ENCODE results near the gene RPLP2.

Gene RPLP2

DNA sequence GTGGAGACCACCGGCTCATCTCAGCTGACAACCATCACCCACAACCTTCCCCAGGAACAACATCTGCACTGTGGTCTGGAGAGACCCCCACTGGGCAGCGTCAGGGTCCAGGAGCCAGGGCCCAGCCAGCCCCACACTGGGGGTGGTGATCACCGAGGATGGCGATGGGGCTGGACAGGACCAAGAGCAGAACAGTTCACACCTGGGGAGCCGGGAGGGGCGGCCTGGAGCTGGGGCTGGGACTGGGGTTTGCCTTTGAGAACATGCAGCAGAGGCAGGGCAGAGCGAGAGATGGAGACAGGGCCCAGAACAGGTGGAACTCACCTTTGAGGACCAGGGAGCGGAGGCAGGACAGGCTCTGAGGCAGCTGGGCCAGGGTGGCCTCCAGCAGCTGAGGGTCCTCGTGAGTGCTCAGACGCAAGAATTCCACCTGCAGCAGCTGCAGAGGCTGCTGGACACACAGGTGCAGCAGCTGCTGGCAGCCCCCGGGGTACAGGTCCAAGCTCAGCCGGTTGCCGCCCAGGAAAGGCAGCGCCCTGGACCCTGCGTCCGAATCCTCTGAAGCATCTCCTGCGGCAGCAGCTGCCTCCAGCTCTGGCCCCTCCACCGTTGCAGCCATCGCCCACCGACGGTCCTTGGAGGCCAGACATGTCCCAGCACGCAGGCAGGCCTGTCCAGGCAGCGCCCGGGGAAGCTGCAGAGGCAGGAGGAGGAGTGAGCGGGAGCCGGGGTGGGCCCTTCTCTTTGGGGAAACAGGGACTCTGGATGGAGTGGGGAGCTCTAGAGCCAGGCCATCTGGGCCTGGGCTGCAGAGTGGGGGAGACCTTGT, 5.8 kb upstream of the RPLP2 start:
- DNase-seq (ENCODE audit: low spot score), result no peak

DNA sequence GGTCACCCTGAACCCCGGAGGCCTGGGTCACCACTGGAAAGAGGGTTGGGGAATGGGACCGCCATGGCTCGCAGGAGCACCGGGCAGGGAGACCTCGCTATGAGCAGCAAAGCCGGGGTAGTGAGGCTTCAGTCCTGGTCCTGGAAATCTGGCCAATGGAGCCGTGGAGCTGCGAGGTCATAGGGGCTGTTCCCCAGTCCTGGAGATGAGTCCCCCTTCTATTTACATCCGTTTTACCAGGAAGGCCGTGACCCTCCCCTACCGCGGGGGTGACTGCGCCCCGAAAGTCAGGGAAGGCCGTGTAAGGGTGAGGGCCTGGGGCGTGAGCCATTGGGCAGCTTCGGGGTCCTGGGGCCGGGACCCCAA, 5.2 kb upstream of the RPLP2 start:
- DNase-seq (ENCODE audit: low spot score), result no peak

DNA sequence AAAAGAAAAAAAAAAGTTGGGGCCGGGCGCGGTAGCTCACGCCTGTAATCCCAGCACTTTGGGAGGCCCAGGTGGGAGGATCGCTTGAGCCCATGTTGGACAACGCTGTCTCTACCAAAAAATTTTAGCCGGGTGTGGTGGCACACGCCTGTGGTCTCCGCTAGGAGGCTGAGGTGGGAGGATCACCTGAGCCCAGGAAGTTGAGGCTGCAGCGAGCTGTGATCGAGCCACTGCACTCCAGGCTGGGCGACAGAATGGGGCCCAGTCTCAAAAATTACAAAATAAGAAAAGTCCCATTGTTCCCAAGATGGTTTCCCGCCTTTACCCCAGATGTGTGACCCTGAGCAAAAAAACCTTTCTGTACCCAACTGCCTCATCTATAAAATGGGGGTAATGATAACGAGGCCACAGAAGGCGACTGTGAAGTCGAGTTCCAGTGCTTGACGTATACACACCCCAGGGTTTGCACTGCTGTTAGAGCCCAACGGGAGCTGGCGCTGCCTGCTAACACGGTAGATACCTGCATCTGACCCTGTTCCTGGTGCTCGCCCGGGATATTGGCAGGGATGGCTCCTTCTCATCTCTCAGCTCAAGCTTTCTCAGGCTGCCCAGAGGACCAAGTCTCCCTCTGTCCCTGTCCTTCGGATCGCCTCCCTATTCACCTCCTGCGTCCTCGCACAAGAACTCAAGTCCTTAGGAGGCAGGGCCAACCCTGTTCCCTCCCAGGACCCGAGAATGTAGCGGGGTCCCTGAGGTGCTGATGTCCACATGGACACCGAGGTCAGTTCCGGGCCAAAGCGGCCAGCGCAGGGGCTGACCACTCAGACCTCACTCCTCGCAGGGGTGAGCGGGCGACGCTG, 1.1 kb upstream of the RPLP2 start:
- DNase-seq (ENCODE audit: low spot score), result peak; percentile 76

DNA sequence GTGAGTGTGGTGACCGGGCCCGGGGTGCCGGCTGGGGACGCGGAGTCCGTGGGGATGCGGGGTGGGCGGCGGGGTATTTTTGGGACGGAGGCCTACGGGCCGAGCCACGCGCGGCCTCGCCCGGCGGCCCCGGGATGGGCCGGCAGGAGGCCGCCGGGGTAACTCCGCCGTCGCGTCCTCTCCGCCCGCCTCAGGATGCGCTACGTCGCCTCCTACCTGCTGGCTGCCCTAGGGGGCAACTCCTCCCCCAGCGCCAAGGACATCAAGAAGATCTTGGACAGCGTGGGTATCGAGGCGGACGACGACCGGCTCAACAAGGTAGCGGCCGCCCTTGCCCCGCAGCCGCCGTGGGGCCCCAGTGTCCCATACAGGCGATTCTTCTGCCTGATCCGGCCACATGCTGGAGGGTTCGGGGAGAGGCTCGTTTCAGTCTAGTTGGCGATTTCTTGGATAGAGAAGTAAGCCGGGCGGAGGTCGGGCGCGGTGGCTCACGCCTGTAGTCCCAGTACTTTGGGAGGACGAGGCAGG, 337 bp downstream of the RPLP2 start:
- DNase-seq (ENCODE audit: low spot score), result no peak

DNA sequence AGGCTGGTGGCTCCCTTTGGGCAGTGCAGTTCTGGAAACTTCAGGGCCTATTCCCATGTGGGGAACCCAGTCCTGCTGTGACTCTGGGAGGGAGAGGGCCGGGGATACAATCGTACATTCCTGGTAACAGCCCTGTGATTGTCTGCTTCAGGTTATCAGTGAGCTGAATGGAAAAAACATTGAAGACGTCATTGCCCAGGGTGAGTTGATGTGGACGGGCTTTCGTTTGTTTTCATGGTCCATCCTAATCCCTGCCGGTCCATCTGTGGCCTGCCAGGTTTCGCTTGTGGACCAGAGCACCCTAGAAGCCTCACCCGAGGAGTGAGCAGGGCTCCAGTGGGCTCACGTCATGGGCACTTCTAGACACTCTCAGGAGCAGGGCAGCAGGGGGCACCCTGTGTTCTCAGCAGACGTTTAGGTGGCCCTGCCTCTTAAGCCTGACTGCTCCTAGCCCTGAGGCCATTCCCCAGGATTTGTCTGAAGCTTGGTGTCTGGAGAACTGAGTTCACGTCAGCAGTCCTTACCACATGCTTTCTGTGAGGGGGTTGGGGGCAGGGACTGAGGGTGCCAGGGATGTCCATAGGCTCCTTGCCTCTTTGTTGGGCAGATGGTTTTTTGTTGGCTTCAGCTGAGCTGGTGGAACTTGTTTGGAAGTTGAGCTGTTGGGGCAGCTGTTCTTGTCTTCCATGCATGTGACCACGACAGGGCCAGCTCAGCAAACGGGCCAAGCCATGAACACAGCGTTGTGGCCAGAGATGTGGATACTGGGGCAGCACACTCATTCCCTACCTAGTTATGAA, 1.9 kb downstream of the RPLP2 start:
- DNase-seq (ENCODE audit: low spot score), result no peak

DNA sequence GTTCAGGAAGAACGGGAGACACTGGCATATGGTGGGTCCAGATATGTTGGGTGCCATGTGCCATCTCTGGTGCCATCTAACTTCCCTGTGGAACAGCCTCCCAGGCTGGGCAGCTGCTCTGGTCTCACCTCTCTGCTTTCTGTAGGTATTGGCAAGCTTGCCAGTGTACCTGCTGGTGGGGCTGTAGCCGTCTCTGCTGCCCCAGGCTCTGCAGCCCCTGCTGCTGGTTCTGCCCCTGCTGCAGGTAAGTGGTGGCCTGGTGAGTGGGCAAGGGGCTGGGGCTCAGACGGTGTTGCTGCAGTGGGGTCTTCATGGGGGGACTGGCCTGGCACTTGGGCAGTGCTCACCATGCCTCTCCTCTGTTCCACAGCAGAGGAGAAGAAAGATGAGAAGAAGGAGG, 2.6 kb downstream of the RPLP2 start:
- no peak for DNase-seq (ENCODE audit: low spot score)

DNA sequence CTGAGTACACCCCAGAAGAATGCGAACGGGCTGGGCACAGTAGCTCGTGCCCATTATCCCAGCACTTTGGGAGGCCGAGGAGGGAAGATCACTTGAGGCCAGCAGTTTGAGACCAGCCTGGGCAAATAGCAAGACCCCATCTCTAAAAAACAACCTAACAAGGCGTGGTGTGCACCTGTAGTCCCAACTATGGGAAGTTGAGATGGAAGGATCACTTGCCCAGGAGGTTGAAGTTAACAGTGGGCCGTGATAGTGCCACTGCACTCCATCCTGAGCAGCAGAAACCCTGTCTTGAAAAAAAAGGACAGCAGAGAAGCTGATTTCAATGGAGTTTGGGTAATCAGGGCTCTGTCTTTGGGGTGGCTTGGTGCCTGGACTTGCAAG, 3.3 kb downstream of the RPLP2 start:
- DNase-seq (ENCODE audit: low spot score), result no peak

DNA sequence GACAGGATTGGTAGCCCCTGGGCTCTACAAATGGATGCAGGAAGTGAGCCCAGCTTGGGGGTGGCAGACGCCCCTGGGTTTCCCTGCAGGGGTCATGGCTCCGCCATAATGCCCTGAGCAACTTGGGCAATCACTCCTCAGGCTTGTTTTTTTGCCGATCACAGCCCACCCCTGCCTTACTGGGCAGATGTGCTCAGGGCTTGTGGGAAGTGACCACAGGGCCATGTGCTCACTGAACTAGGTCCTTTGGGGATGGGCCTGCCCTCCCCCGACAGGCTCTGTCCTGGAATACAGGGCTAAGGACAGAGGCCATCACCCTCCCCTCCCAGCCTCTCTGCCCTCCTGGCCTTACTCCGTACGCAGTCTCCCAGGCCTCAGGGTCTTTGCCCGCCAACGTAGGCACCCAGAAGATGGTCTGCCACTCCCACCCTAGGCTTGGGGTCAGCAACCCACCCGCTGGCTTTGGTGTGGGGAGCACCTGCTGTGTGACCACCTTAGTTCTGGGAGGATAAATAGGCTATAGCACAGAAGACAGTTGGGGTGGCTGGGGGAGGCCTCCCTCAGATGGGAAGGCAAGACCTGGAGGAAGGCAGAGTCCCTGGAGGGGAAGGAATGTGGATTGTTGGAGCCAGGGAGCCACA, 3.8 kb downstream of the RPLP2 start:
- no peak for DNase-seq (ENCODE audit: low spot score)

DNA sequence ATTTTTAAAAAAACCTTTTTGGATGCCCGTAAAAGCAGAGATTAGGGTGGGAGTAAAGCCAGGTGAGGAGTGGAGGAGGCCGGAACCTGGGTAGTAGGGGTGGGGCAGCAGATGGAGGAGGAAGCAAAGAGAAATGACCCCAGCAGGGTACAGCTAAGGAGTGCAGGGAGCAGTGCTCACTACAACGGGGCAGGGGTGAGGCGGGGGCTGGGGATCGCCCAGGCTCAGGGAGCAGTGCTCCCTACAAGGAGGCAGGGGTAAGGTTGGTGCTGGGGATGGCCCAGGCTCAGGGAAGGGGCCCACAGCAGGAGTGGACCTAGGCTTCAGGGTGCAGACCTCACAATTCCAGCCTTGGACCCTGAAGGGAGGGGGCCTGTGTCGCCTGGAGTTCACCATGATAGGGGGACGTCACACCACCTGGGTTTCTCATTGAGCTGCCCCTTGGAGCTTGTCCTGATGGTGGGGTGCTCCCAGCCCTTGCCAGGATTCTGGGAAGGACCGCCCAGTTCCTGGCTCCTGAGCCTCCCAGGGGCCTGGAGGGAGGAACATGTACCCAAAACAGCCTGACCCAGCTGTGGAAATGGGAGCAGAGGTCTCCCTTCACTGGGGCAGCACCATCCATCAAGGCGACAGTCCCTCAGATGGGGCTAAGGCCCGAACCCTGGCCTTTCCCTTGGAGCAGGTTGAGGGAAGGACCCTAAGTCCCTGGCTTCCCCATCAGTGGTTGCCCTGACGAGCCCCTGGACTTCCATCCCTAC, 6.1 kb downstream of the RPLP2 start:
- DNase-seq (ENCODE audit: low spot score), result no peak

DNA sequence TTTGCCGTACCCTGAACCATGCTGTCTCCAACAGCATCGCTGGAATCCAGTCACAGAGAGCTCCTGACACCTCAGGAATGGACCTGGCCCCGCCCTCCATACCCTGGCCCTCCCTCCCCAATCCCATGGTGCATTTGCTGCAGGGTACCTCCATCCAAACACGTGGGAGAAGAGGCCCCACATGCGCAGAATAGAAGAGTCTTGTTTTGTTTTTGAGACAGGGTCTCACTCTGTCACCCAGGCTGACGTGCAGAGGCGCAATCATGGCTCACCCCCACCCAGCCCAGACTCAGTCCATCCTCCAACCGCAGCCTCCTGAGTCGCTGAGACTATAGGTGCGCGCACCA, 6.6 kb downstream of the RPLP2 start:
- DNase-seq (ENCODE audit: low spot score), result no peak

DNA sequence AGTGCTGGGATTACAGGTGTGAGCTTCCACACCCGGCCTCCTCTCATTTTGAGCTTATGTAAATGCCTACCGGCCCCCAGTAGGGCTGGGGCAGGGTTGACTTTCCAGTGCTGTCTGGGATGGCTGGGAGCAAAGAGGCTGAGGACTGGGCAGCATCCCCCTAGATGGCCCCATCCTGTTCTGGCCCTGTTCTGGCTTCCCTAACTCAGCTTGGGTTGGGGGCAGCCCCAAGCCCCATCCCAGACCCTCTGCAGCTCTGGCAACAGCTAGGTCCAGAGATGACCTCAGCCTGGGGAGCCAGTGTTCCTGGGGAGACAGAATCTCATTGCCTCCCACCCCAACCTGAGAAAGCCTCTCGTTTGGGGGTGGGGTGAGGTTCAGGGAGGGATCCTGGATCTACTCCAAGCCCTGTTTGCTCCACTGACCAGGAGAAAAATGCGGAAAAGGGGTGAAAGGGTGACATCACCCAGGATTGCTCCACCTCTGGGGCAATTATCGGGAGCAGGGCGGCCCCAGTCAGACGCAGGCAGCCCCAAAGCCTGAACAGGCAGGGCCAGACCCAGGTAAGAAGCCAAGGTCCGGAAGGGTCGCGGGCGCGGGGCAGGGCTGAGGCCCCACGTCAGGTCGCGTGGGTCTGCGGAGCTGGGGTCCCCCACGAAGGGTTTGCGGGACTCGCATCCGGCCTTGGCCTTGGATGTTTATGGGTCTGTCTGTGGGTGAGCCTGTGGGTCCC, 8.8 kb downstream of the RPLP2 start, which contains the start of gene PNPLA2:
PNPLA2 (plus strand) TSS at position 519 of the 733 bp plus-strand sequence. CDS start 805 bp downstream, outside the sequence.
- no peak for DNase-seq (ENCODE audit: low spot score)

DNA sequence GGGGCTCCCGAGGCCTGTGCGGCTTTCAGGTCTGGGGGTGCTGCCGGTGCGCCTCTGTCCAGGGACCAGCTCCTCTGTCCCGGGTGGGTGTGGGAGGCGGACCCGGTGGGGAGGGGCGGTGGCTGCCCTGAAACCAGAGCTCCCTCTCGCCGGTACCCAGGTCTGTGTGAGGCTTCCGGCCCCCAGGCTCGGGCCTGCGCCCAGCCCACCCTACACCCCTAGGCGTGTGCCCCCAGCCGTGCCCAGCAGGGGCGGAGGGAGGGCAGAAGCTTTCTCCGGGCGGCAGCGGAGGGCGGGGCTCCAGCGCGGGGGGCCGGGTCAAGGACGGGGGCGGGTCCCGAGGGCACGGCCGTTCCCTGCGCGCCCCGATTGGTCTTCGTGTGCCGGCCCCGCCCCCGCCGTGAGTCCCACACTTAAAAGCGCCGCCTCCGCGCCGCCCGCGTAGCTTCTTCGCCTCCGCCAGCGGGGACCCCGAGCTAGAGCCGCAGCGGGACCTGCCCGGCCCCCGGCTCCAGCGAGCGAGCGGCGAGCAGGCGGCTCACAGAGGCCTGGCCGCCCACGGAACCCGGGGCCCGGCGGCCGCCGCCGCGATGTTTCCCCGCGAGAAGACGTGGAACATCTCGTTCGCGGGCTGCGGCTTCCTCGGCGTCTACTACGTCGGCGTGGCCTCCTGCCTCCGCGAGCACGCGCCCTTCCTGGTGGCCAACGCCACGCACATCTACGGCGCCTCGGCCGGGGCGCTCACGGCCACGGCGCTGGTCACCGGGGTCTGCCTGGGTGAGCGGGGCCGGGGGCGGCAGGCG, 9.6 kb downstream of the RPLP2 start:
- peak; percentile 84 for DNase-seq (ENCODE audit: low spot score)

DNA sequence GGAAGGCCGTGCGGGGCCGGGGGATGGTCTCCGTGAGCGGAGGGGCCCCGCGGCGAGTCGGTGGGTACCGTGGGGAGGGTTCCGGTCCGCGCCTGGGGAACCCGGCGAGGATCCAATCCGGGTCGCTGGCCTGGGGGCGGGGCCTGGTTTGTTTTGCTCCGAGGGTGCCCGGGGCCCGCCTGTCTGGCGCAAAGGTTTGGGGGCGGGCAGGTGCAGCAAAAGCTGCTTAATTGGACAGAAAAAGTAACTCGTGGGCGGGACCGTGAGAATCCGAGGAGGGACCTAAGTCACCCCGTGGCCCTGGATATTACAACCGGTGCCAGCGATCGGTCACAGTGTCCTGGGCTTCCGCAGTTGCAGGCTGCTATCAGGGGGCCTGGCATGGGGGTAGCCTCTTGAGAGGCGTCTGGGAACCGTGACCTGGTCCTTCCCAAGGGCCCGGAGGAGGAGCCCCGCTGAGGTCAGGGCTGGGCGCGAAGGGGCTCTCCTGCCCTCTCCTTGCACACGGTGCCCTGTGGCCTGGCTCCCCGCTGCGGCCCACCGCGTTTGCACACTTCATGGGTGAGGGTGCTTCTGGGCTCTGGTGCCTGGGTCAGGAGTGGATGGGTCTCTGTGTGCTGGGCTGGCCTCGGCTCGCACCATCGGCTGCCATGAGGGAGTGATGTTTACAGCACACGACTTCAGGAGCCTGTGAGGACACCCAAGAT, 10.3 kb downstream of the RPLP2 start:
- DNase-seq (ENCODE audit: low spot score), result peak; percentile 54

DNA sequence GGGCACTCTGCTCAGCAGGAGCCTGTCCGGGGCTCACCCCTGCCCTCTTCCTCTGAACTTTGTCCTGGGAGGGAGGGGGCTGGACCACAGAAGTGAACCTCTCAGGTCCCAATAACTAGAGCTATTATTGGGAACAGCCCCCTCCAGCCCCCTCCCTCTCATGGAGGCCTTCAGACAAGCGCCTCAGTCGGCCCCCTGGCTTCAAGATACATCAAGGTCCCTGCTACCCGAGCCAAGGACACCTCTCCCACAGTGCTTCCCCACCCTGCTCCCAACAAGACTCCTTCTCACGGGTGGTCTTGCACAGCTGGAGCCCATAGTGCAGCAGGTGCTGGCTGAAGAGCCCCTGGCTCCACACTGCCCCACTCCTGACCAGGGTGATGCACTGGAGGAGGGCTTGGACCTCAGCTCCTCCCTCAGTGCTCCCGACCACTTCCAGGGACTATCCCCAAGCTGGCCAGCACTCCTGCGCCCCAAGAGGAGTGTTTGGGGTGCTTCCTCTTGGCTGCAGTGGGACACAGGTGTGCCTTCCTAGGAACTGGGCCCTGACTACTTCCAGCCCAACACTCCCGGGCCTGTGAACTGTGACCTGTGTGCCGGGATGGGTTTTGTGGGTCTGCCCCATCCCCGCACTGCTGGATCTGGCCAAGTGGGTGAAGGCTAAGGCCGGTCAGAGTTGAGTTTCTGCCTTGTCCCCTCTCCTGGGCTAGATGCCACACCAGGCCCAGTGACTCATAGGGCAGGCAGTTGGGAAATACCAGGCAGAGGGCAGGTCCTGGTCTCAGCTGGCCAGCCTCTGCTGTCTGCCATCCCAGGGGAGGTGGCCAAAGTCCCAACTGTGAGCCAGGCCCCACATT, 11.1 kb downstream of the RPLP2 start:
- no peak for DNase-seq (ENCODE audit: low spot score)

DNA sequence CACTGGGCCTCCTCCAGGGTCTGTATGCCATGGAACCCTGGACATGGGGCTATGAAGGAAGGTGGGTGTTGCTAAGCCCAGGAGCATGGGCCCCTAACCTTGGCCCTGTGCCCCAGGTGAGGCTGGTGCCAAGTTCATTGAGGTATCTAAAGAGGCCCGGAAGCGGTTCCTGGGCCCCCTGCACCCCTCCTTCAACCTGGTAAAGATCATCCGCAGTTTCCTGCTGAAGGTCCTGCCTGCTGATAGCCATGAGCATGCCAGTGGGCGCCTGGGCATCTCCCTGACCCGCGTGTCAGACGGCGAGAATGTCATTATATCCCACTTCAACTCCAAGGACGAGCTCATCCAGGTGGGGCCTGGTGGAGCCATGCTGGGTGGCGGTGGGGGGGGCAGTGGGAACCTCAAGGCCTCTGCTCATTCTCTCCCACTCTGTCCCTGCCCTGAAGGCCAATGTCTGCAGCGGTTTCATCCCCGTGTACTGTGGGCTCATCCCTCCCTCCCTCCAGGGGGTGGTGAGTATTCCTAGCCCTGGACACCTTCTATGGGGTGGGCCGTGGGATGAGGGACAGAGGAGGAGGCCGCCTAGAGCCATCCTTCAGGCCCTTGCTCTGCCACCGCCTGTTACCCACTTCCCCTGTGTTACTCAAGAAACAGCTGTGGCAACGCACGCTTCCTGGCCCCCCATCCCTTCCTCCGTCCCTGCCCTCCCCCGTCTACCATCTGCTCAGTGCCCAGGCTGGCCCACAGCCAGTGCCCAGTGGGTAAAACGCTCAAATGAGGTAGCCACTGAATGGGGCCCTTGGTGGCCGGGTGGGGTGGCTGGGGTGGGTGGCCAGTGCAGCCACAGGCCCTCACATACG, 12.0 kb downstream of the RPLP2 start:
- no peak for DNase-seq (ENCODE audit: low spot score)

DNA sequence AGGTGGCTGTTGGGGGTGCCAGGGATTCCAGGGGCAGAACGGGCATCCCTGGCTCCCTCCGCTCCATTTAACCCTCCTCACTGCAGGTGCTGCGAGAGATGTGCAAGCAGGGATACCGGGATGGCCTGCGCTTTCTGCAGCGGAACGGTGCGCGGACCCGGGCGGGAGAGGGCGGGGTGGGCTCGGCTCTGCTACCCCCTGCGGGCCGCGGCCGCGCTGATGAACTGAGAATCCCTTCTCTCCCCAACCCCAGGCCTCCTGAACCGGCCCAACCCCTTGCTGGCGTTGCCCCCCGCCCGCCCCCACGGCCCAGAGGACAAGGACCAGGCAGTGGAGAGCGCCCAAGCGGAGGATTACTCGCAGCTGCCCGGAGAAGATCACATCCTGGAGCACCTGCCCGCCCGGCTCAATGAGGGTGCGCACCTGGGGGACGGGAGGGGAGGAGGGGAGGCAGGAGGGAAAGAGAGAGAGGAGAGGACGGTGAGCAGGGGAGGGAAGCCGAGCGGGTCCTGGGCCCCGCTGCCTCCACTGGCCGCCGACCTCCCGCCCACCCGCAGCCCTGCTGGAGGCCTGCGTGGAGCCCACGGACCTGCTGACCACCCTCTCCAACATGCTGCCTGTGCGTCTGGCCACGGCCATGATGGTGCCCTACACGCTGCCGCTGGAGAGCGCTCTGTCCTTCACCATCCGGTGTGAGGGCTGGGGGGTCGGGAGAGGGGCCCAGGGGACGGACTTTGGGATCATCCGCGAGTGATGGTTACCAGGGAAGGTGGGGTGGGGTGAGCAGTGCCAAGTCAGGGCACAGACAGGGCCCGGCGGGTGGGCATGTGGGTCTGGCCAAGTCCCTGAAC, 13.9 kb downstream of the RPLP2 start:
- DNase-seq (ENCODE audit: low spot score), result no peak
